Muscle layer of colon (tissue), 2 donors: ENCODE measurements around the gene DYRK1A.

ENCODE experiments used
- H3K27ac ChIP-seq: one replicate; pipeline ENCODE4 v1.7.0; 2013; ENCODE audit warnings: low read depth, mild to moderate bottlenecking, low read length, moderate library complexity
- H3K27me3 ChIP-seq, 2 donors: one replicate each; pipeline ENCODE4 v1.7.0; 2013; ENCODE audit warnings: low read length in 2 of 2, mild to moderate bottlenecking in 2 of 2; ENCODE audit not compliant: insufficient read depth in 2 of 2, control insufficient read depth in 1 of 2
- H3K36me3 ChIP-seq: one replicate; pipeline ENCODE4 v1.7.0; 2013; ENCODE audit warnings: mild to moderate bottlenecking, low read length; ENCODE audit not compliant: insufficient read depth
- H3K4me1 ChIP-seq: one replicate; pipeline ENCODE4 v1.7.0; 2013; ENCODE audit warnings: mild to moderate bottlenecking, low read length; ENCODE audit not compliant: insufficient read depth
- H3K4me3 ChIP-seq, 2 donors: one replicate each; pipeline ENCODE4 v1.7.0; 2013; ENCODE audit warnings: low read length in 2 of 2, low read depth in 1 of 2, mild to moderate bottlenecking in 1 of 2, moderate library complexity in 1 of 2
- H3K9ac ChIP-seq: one replicate; pipeline ENCODE4 v1.7.0; 2013; ENCODE audit warnings: low read length
- H3K9me3 ChIP-seq: one replicate; pipeline ENCODE4 v1.7.0; 2013; ENCODE audit warnings: mild to moderate bottlenecking, low read length
- donor health status: abdominal sarcoma.
- donor health status: Adenocarcinoma of cecum.

DYRK1A gene

GRCh38 chr21:37561506-37561905 lies 194.9 kb downstream of the DYRK1A start:
- H3K4me3 ChIP-seq: no peak overlapping the region

GRCh38 chr21:37561941-37562919 lies 195.7 kb downstream of the DYRK1A start:
- no peak overlapping the region for H3K4me3 ChIP-seq
- no peaks in the 10 kb centered on the region for H3K9me3 ChIP-seq
- H3K27ac ChIP-seq: no peak overlapping the region
- no peaks in the 10 kb centered on the region for H3K36me3 ChIP-seq
- no peaks in the 10 kb centered on the region for H3K27me3 ChIP-seq
- H3K4me1 ChIP-seq: peaks cover 19% of the 10 kb centered on the region
- H3K9ac ChIP-seq: no peak overlapping the region

More at GRCh38 chr21:37561506-37561905, 194.9 kb downstream of the DYRK1A start:
- H3K27ac ChIP-seq: no peak overlapping the region
- H3K9ac ChIP-seq: no peak overlapping the region
- H3K9me3 ChIP-seq: no peaks in the 10 kb centered on the region
- H3K27me3 ChIP-seq: no peaks in the 10 kb centered on the region
- H3K4me1 ChIP-seq: peaks cover 19% of the 10 kb centered on the region
- H3K36me3 ChIP-seq: no peaks in the 10 kb centered on the region

GRCh38 chr21:37562920-37563640 lies 196.5 kb downstream of the DYRK1A start:
- Histone ChIP-seq H3K36me3 (no peaks in the 10 kb centered on the region), H3K9ac (peak overlapping the region; percentile 66), H3K4me1 (peaks cover 19% of the 10 kb centered on the region), H3K27me3 (no peaks in the 10 kb centered on the region), H3K4me3 (peak overlapping the region; percentile 39 to 98), H3K9me3 (no peaks in the 10 kb centered on the region), H3K27ac (peak overlapping the region; percentile 70)

GRCh38 chr21:37563641-37564340 lies 197.2 kb downstream of the DYRK1A start:
- H3K27me3 ChIP-seq: no peaks in the 10 kb centered on the region

GRCh38 chr21:37564341-37564923 lies 197.9 kb downstream of the DYRK1A start:
- H3K4me3 ChIP-seq: peak overlapping the region; percentile 39 to 98
- H3K27me3 ChIP-seq: no peaks in the 10 kb centered on the region
- no peaks in the 10 kb centered on the region for H3K36me3 ChIP-seq
- H3K9ac ChIP-seq: peak overlapping the region; percentile 18
- H3K9me3 ChIP-seq: no peaks in the 10 kb centered on the region
- H3K27ac ChIP-seq: peak overlapping the region; percentile 70
- peaks cover 19% of the 10 kb centered on the region for H3K4me1 ChIP-seq

More at GRCh38 chr21:37563641-37564340, 197.2 kb downstream of the DYRK1A start:
- Histone ChIP-seq H3K4me1 (peaks cover 19% of the 10 kb centered on the region), H3K9me3 (no peaks in the 10 kb centered on the region), H3K4me3 (peak overlapping the region; percentile 39 to 98), H3K9ac (peak overlapping the region; percentile 66), H3K36me3 (no peaks in the 10 kb centered on the region), H3K27ac (peak overlapping the region; percentile 70)

- no peak overlapping the region for H3K9ac ChIP-seq
- no peaks in the 10 kb centered on the region for H3K27me3 ChIP-seq
- no peaks in the 10 kb centered on the region for H3K9me3 ChIP-seq
- H3K4me3 ChIP-seq: no peak overlapping the region
- peaks cover 19% of the 10 kb centered on the region for H3K4me1 ChIP-seq
- no peaks in the 10 kb centered on the region for H3K36me3 ChIP-seq
- peak overlapping the region; percentile 70 for H3K27ac ChIP-seq
Observed at GRCh38 chr21:37564924-37565529, 198.5 kb downstream of the DYRK1A start.

- Histone ChIP-seq H3K27ac (no peak overlapping the region), H3K4me3 (no peak overlapping the region), H3K27me3 (no peaks in the 10 kb centered on the region), H3K36me3 (no peaks in the 10 kb centered on the region), H3K4me1 (peaks cover 19% of the 10 kb centered on the region), H3K9ac (no peak overlapping the region), H3K9me3 (no peaks in the 10 kb centered on the region)
Observed at GRCh38 chr21:37565530-37566223, 199.1 kb downstream of the DYRK1A start.

GRCh38 chr21:37566790-37567615 lies 200.4 kb downstream of the DYRK1A start:
- peaks cover 19% of the 10 kb centered on the region for H3K4me1 ChIP-seq
- no peaks in the 10 kb centered on the region for H3K27me3 ChIP-seq
- no peak overlapping the region for H3K27ac ChIP-seq
- H3K4me3 ChIP-seq: no peak overlapping the region
- no peak overlapping the region for H3K9ac ChIP-seq
- H3K36me3 ChIP-seq: no peaks in the 10 kb centered on the region
- no peaks in the 10 kb centered on the region for H3K9me3 ChIP-seq

GRCh38 chr21:37568415-37568814 lies 201.8 kb downstream of the DYRK1A start:
- no peak overlapping the region for H3K27ac ChIP-seq
- H3K27me3 ChIP-seq: no peaks in the 10 kb centered on the region
- no peaks in the 10 kb centered on the region for H3K36me3 ChIP-seq
- H3K9ac ChIP-seq: no peak overlapping the region
- no peak overlapping the region for H3K4me3 ChIP-seq
- peaks cover 13% of the 10 kb centered on the region for H3K4me1 ChIP-seq
- no peaks in the 10 kb centered on the region for H3K9me3 ChIP-seq
